ELR (cell line): ENCODE results near the gene PNLDC1.
A peak's percentile ranks its signal among the peaks of the same experiment; 100 is the strongest.
"Not testable (repeated sequence)": the region's sequence is repeated elsewhere in the genome, so short reads cannot be mapped to it uniquely, and the experiment has no call there.

Experiments used
- DNase-seq: peaks from one replicate; pipeline ENCODE4 v3.0.0-alpha.2; 2015; ENCODE audit warnings: low read depth

The PNLDC1 gene

DNA sequence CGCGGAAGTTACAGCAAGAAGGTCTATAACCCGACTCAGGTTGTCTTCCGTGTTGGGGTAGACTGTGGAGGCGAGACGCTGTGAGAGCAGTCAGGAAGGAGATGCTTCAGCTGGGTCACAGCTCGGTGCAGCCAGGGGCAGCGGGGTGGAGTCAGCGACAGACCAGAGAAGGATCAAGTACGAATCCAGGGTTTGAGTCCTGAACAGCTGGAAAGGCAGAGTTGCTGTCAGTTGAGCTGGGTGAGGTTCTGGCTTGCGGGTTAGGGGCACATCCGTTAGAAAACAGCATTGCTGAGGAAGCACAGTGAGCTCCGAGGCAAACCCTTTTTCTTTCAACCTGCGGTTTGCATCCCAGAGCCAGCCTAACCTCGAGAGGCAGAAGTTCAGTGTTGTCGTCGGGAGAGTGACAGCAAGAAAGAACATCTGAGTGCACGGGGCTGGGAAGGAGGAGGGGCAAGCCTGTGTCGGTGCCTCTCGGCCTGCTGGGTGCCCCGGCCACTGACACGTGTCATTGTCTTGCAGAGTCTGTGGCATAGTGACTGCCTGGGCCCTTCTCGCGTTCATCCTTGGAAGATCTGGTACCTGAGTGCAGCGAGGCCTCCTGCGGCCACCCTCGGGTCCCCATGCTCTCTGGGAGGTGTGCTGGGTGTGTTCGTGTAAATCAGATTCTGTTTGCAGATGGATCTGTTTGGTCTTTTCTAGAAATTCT, 20.0 kb downstream of the PNLDC1 start:
- DNase-seq = no peak

DNA sequence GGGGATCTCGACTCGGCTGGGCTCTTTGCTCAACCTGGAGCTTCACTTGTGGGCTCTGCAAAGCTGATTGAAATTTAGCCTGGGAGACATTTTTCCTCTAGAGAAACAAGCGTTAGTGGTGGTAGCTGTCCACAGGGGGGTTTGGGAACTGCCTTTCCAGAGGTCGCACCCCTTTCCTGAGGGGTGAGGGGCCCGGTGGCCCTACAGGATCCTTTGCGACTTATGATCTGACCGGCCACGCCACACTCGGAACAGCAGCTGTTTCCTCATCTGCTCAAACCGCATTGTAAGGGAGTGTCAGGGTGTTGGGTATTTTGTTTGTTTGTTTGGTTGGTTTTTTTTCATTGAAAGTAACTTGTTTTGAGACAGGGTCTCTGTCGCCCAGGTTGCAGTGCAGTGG, 21.0 kb downstream of the PNLDC1 start:
- DNase-seq = no peak

DNA sequence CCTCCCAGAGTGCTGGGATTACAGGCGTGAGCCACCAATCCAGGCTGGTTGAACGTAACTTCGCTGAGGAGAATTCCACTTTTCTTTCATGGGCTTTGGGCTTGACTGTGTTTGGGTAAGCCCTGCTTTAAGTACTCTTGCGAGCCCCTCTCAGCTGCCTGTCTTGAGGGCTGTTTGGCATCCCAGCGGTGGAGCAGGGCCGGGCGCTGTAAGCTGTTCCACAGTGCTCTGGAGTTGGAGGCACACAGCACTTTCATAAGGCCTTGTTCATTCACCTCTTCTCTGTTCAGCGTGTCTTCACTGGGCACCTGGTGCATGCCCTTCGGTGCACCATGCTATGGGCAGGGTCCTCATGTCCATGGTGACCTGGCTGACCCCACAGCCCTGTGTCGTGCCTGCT, 21.6 kb downstream of the PNLDC1 start:
- no peak for DNase-seq

DNA sequence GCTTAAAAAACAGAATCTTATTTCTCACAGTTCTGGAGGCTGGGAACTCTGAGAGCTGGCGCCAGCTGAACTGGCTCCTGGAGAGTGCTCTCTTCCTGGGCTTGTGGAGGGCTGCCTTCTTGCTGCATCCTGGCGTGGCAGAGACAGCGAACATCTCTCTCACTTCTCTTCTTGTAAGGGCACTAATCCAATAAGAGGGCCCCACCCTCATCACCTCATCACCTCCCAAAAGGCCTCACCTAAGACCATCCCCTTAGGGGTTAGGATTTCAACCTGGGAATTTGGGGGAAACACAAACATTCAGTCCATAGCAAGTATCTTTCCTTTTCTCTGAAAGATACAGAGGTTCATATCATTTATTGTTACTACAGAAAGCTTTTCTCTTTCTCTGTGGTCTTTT, 23.9 kb downstream of the PNLDC1 start:
- no peak for DNase-seq

DNA sequence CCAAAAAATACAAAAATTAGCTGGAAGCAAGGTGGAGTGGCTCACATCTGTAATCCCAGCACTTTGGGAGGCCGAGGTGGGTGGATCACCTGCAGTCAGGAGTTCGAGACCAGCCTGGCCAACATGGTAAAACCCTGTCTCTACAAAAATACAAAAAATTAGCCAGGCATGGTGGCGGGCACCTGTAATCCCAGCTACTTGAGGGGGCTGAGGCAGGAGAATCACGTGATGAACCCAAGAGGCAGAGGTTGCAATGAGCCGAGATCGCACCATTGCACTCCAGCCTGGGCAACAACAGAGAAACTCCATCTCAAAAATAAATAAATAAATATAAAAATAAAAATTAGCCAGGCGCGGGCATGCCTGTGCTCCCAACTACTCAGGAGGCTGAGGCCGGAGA, 24.6 kb downstream of the PNLDC1 start:
- not testable (repeated sequence) for DNase-seq

DNA sequence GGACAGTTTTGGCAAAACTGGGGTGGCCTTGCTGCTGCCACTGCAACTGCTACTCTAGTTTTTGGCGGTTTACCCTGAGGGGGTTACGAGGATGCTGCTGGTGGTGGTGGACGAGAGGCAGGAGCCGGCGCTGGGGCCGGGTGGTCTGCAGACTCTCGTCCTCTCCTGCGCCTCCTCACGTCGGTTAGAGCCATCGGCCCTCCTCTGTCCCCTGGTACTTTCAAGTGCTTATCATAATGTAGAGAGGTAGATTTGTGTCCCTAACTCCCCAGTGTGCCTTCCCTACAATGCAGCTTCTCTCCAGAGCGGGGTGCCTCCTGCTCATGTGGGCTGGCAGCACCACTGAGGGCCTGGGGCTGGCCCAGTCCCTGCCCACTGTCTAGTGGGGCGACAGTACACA, 25.9 kb downstream of the PNLDC1 start:
- no peak for DNase-seq

DNA sequence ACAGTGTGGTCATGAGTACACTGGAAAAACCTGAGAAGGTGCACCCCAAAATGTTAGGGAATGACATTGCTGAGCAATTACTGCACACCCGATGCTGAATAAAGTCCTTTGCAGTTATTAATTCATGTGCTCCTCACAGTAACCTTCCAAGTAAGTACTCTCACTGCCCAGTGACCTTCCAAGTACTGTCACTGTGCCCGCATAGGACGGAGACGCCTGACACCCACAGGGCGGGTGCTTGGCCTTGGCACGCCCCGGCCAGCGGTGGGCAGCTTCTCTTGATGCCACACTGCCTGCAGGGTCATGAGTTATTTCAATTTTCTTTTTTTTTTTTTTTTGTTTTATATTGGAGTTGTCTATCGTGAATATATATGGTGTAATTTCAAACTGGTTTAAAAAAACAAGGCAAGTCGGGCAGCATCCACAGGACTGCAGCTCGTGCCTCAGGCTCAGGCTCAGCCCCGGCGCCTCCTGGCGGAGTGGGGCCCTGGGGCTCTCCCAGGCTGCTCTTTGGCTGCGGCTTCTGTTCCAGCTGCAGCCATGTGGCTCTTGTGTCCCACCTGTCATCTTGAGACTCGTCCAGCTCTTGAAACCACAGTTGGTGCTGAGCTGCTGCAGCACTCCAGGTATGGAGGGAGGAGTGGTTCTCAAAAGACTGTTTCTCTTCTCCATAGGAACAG, 27.0 kb downstream of the PNLDC1 start:
- no peak for DNase-seq

DNA sequence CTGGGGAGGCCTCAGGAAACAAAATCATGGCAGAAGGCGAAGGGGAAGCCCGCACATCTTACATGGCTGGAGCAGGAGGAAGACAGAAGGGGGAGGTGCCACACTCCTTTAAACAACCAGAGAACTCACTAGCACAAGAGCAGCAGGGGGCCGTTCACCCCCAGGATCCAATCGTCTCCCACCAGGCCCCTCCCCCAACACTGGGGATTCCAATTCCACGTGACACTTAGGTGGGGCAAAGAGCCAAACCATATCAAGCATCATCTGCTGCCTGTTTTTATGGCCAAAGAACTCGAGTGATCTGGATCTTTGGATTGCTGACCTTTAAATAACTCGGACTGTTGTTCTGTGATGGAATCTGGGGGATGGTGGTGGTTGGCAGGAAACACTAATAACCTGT, 28.0 kb downstream of the PNLDC1 start:
- DNase-seq = no peak

DNA sequence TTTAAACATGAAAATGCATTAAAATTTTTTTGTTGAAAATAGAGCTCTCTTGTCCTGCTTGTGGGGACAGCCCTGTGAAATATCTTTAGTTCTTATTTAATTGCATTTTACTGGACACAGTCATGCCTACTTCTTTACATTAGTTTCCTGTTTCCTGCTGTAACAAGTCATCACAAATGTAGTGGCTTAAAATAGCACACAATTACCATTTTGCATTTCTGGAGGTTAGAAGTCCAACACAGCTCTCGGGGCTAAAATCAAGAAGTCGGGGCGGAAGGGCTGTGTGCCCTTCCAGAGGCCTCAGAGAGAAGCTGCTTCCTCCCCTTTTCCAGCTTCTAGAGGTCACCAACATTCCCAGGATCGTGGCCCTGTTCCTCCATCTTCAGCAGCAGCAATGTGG, 29.4 kb downstream of the PNLDC1 start:
- peak; percentile 14 for DNase-seq

DNA sequence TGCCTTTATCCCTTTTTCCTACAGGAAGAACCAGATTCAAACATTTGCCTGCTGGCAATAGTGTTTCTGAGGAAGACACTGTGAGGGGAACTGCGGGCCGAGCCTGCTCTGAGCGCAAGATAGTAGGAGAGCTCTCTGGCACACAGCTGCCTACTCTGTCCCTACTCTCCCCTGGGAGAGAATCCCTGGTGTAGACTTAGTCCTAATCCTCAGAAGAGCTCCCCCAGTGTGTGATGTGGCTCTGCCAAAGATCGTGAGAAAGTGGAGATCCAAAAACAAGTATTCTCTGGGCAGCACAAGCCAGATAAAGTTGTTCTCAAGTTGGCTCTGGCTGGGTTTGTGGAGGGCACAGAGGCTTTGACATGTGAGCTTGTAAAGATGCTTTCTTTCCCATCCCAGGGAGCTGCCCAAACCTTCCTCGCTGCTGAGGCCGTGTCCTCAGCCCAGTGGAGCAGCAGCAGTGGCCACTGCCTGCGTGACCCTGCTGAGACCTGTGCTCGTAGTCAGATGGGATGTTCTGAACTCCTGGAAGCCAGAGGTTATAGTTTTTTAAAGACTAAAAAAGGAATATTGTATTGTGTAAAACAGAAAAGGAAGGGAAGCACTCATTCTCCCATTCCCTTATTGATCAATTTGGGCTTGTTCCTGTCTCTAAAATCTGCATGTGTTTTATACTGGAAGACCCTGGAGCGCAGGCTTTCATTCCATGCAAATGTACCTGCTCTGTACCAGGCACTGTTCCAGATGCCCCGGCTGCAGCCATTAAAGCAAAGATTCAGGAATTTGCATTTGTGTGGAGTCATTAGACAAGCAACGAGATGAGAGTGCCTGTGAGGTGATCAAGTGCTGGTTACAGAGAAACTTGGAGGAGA, 30.7 kb downstream of the PNLDC1 start:
- DNase-seq = no peak

DNA sequence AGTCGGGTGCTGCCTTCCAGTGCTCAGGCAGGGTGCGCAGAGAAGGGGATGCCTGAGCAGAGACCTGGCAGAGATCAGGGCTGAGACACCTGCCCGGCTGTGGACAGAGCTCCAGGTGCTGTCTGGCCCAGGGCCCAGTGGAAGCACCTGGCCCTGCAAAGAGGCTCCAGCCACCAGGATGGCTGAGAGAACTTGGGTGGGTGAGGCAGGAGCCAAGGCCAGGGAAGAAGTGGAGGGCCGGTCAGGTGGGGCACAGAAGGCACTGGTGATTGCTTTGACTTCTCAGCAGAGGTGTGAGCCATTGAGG, 31.2 kb downstream of the PNLDC1 start:
- no peak for DNase-seq

DNA sequence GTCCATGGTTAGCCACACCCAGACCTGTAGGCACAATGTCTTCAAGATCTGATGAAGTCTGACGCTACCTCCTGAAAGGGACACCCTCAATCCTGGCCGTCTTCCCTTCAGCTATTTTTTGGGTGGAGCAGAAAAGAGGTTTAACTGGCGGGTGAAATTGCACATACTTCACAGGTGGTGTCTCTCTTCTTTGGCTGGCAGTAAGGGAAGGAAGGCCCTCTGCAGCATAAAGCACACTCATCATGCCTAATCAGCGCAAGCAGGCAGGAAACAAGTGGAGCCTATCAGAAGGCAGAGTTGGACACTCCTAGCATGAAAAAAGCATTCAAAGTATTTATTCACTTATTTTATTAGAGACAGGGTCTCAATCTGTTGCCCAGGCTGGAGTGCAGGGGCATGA, 32.9 kb downstream of the PNLDC1 start:
- DNase-seq = peak; percentile 15

DNA sequence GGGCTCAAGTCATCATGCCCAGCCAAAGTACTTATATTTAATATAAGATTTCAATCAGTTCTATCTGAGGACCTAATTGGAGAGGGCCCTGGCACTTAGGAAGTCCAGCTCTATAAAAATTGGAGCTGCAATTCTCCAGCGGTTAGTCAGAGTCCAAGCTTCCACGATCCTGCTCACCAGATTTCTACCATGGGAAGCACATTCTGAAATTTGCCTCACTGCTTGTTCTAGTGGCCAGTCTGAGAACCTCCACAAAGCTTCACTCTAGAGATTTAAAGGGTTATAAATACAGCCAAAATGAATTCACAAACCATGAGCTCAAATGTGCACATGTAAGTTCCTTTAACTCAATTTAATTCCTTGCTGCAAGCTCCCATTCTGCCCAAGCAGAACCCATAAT, 33.5 kb downstream of the PNLDC1 start:
- DNase-seq = peak; percentile 69

DNA sequence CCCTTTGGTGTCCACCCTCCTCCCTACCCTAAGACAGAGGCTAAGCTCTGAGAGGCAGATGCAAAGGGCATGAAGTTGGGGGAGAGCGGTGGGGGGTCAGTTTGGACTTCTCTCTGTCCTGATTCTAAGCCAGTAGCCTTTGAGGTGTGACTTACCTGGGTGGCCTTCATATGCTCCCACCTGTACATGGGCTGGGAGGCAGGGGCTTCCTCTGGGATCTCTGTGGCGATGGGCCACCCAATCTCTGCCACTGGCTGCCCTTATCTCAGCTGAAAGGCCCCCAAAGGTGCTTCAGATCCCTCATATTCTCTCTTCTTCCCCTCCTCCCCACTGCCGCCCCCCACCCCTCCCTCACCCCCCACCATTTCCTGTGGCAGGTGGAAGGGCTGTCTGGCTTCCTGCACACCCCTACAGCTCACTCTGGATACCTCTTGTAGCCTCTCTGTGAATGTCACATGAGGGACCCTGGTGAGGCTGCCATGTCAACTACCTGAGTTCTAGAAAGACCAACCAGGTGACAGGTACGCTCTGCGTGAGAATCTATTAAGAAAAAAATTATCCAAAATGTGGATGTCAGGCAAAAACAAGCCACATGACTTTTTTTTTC, 34.0 kb downstream of the PNLDC1 start:
- DNase-seq = no peak

DNA sequence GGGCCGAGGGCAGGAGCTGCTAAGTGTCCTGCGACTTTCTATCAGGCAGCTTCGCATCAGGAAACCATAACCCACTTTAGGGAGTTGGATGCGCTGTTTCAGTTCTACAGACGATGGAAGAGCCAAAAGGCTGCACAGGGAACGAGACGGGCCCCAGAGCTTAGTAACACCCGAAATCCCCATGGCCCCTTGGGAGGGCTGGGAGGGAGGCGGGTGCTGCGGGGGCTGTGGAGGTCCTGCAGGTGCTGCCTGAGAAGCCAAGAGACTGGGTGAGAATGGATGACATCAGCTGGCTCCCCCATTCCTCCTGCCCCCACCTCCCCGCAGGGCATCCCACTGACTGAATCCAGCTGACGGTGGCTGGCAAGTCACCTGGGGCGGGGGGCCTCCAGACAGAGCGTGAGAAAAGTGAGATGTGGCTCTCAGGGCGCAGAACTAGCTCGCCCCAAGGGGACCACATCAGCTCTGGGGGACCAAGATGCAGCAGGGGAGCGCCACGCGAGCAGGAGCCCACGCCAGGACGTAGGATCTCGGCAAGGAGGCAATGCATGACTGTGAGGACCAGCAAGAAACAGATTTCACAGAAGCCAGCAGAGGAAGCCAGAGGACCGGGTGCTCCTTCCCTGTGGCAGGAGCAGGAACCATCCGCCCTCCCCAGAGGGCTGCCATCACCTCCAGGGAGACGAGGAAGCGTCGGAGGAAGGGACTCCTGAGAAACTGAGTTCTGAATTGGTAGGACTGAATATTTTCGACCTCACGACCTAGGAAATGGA, 36.8 kb downstream of the PNLDC1 start:
- no peak for DNase-seq

DNA sequence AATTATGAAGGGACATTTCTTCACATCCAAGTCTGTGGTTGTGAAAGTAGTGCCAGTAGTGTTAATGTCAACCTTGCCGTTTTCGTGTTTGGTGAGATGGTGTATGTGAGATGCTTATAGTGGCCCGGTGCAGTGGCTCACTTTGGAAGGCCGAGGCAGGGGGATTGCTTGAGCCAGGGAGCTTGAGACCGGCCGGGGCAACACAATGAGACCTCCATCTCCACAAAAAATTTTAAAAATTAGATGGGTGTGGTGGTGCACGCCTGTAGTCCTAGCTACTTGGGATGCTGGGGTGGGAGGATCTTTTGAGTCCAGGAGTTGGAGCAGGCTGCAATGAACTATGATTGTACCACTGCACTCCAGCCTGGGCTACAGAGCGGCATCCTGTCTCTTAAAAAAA, 37.4 kb downstream of the PNLDC1 start:
- DNase-seq = no peak

DNA sequence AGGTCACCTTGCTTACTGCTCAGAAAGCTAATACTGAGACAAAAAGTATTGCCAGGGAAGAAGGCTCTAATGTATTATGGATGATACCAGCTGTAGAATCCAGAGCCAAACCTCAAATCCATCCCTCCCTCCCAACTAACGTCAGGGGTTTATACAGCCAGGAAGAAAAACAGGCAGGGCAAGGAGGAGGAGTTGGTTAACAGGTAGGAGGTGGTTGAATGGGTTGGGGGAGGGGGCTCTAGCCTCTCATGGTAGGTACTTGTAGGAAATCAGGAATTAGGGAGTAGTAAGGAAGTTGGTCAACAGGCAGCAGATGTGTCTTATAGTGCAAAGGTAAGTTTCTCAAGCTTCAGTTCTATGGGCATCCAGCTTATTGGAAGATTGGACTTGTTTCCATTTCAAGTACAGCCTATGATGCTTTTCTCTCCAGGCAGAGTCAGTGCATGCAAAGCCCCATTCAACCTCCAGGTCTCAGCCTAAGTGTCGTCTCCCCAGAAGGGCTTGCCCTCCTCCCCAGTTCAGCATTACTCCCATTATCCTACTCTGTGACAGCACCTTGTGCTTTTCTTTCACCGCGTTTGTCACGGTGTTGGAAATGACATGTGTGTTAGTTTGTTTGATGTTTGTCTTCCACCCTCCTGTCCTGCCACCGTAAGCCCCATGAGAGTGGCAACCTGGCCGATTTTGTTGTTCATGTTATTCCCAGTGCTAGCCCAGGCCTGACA, 38.1 kb downstream of the PNLDC1 start:
- no peak for DNase-seq

DNA sequence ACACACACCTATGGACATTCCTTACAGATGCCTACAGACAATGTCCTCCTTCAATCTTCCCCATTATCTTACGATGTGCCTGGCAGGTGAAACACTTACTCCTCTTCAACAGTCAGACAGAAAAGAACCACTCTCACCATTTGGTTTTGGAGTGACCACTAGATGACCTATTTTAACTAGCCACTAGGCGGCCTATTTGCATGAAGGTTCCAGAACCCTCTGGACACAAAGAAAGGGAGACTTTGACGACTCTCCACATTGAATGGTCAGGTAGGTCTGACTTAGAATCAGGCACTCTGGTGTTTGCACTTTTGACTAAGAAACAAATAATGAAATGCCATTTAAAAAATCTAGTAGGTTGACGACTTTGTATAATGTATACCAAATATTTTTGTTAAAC, 42.0 kb downstream of the PNLDC1 start:
- DNase-seq = peak; percentile 57

DNA sequence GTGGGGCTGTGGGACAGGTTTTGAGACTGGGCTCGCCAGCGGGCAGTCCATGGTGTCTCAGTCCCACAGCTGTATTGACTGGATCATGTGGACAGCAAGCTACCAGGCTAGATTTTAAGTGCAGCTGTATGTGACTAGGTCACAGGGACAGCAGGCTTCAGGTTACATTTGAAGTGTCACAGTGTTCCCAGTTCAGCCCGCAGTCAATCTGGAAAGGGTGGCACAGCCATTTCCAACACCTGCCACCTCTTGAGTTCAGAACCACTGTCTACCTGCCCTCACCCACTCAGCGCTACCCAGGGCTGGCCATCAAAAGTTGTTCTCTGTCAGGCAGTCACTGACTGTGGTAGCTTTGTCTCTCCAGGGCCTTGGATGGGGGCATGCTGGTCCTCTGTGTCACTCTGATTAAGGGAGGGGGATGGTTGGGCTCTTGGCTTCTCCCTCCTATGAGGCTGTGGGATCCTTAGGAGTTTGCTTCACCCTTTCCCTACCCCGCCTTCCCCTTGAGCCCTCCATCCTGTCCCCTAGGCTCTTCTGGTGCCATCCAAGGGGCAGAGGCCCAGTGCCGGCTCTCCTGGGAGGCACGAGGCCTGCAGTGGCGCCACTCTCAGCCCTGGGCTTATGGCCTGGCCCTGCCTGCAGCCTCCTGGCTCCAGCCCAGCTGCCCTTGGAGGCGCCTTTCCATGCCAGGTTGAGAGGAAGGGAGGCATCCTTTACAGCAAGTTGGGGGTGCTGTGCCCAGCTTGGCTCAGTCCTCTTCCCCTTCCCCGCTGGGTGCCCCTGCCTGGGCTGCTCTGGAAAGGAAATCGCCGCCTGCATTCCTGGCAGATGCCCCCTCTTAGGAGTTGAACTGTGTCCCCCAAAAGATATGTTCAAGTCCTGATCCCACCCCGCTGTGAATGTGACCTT, 44.9 kb downstream of the PNLDC1 start:
- no peak for DNase-seq

DNA sequence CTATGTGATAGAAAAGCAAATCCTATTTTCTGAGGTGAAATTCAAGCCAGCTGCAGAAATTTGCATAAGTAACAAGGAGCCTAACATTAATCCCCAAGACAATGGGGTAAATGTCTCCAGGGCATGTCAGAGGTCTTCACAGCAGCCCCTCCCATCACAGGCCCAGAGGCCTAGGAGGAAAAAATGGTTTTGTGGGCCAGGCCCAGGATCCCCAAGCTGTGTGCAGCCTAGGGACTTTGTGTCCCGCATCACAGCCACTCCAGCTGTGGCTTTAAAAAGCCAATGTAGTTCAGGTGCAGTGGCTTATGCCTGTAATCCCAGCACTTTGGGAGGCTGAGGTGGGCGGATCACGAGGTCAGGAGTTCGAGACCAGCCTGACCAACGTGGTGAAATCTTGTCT, 48.5 kb downstream of the PNLDC1 start:
- not testable (repeated sequence) for DNase-seq
